Activated CD8-positive, alpha-beta T cell treated with anti-CD3 and anti-CD28 coated beads for 36 hours (primary cell): Measurements from ENCODE around the gene LONRF2. TPM values are rescaled to one million over a fixed set of nuclear protein-coding genes. Genes with fewer than 3 reads are reported as not detected.

Source experiments
- ATAC-seq: fragments of 200-7000 bp; cut with Tn5 transposase; one replicate; pipeline ENCODE4 v1.10.0; 2021; ENCODE audit warnings: mild to moderate bottlenecking, moderate library complexity
- CTCF ChIA-PET: fragments of 350-600 bp; sonication (Branson Sonifier 250); formaldehyde crosslinking; loops from one replicate; lab custom pipeline; 2021; ENCODE audit warnings: antibody characterized with exemption; lab: Charles Lee
- POLR2A ChIA-PET: fragments of 350-600 bp; sonication (Branson Sonifier 250); formaldehyde crosslinking; loops from one replicate; lab custom pipeline; 2021; ENCODE audit warnings: antibody characterized with exemption; lab: Charles Lee
- DNase-seq: peaks from one replicate; pipeline ENCODE4 v3.0.0-alpha.2; 2020
- H3K27ac Mint-ChIP-seq: one replicate; pipeline ENCODE4 v1.8.0; 2021; ENCODE audit warnings: mild to moderate bottlenecking, mixed read lengths
- H3K27me3 Mint-ChIP-seq: one replicate; pipeline ENCODE4 v1.8.0; 2021; ENCODE audit warnings: mixed read lengths
- H3K36me3 Mint-ChIP-seq: one replicate; pipeline ENCODE4 v1.8.0; 2021; ENCODE audit warnings: low read depth, mixed read lengths
- H3K4me1 Mint-ChIP-seq: one replicate; pipeline ENCODE4 v1.8.0; 2021; ENCODE audit warnings: low read depth, mixed read lengths
- H3K4me3 Mint-ChIP-seq: one replicate; pipeline ENCODE4 v1.8.0; 2021; ENCODE audit warnings: mild to moderate bottlenecking, moderate library complexity, mixed read lengths
- H3K9me3 Mint-ChIP-seq: one replicate; pipeline ENCODE4 v1.8.0; 2021; ENCODE audit warnings: mixed read lengths
- CTCF ChIP-seq: fragments of 200-600 bp; IDR thresholded peaks from one replicate; pipeline ENCODE4 v1.8.0; 2022; ENCODE audit warnings: antibody characterized with exemption, mild to moderate bottlenecking
- intact Hi-C: fragments of 100-400 bp; cut with micrococcal nuclease; formaldehyde crosslinking; loops from one replicate; pipeline ENCODE4 v1.10.0; 2022
- total RNA-seq, 2 experiments: library from RNA; stranded (reverse); gene quantifications; one replicate each; pipeline ENCODE4 v1.2.3, GENCODE V29; 2021

Gene LONRF2
- total RNA-seq, 2 experiments from 2014 or later: 0.04 to 0.20 TPM

- no peak overlapping the region for H3K27ac Mint-ChIP-seq
- DNase-seq: no peak
- no peaks in the 10 kb centered on the region for H3K36me3 Mint-ChIP-seq
- no peaks in the 10 kb centered on the region for H3K4me1 Mint-ChIP-seq
- no peak for ATAC-seq
- intact Hi-C loops: no loop called here
- ChIA-PET CTCF (interaction anchor here (1.6 to 4.9 kb wide), 2 partner anchors 122 to 700 kb away, joined by 5 to 34 read pairs; no protein-coding TSS in a partner anchor), POLR2A (no interaction called here)
- no peaks in the 10 kb centered on the region for H3K9me3 Mint-ChIP-seq
- TF ChIP-seq CTCF: no peak
- no peak overlapping the region for H3K4me3 Mint-ChIP-seq
- H3K27me3 Mint-ChIP-seq: no peaks in the 10 kb centered on the region
Observed at GRCh38 chr2:100259106-100259505, 63.2 kb downstream of the LONRF2 start.

GRCh38 chr2:100257939-100258338 lies 64.4 kb downstream of the LONRF2 start:
- ATAC-seq (no peak), DNase-seq (no peak)
- no peaks in the 10 kb centered on the region for H3K4me1 Mint-ChIP-seq
- no peaks in the 10 kb centered on the region for H3K9me3 Mint-ChIP-seq
- no peaks in the 10 kb centered on the region for H3K27me3 Mint-ChIP-seq
- intact Hi-C loops: no loop called here
- ChIA-PET POLR2A (no interaction called here), CTCF (interaction anchor here (1.6 kb wide), 1 partner anchor 123 kb away, joined by 5 read pairs; no protein-coding TSS in a partner anchor)
- no peaks in the 10 kb centered on the region for H3K36me3 Mint-ChIP-seq
- TF ChIP-seq CTCF: no peak
- no peak overlapping the region for H3K4me3 Mint-ChIP-seq
- H3K27ac Mint-ChIP-seq: no peak overlapping the region

GRCh38 chr2:100256849-100257248 lies 65.5 kb downstream of the LONRF2 start:
- ChIA-PET POLR2A (no interaction called here), CTCF (interaction anchor here (1.1 kb wide), 1 partner anchor 124 kb away, joined by 5 read pairs; no protein-coding TSS in a partner anchor)
- no peak for ATAC-seq
- no peaks in the 10 kb centered on the region for H3K36me3 Mint-ChIP-seq
- H3K9me3 Mint-ChIP-seq: no peaks in the 10 kb centered on the region
- TF ChIP-seq CTCF: no peak
- intact Hi-C loops: no loop called here
- DNase-seq: no peak
- H3K27me3 Mint-ChIP-seq: no peaks in the 10 kb centered on the region
- no peak overlapping the region for H3K4me3 Mint-ChIP-seq
- H3K27ac Mint-ChIP-seq: no peak overlapping the region
- no peaks in the 10 kb centered on the region for H3K4me1 Mint-ChIP-seq

- TF ChIP-seq CTCF: no peak
- H3K4me1 Mint-ChIP-seq: no peaks in the 10 kb centered on the region
- H3K4me3 Mint-ChIP-seq: no peak overlapping the region
- ChIA-PET CTCF (interaction anchor here (1.1 kb wide), 1 partner anchor 125 kb away, joined by 5 read pairs; no protein-coding TSS in a partner anchor), POLR2A (no interaction called here)
- H3K27me3 Mint-ChIP-seq: no peaks in the 10 kb centered on the region
- ATAC-seq (no peak), DNase-seq (no peak)
- H3K27ac Mint-ChIP-seq: no peak overlapping the region
- H3K36me3 Mint-ChIP-seq: no peaks in the 10 kb centered on the region
- intact Hi-C loops: no loop called here
- no peaks in the 10 kb centered on the region for H3K9me3 Mint-ChIP-seq
Observed at GRCh38 chr2:100256416-100256815, 65.9 kb downstream of the LONRF2 start.

GRCh38 chr2:100254646-100255210 lies 67.6 kb downstream of the LONRF2 start:
- Mint-ChIP-seq H3K9me3 (no peaks in the 10 kb centered on the region), H3K27ac (no peak overlapping the region), H3K4me3 (no peak overlapping the region), H3K4me1 (no peaks in the 10 kb centered on the region), H3K36me3 (no peaks in the 10 kb centered on the region), H3K27me3 (peaks cover 1% of the 10 kb centered on the region)
- no peak for DNase-seq
- POLR2A ChIA-PET: no interaction called here
- CTCF ChIA-PET: interaction anchor here (1.0 kb wide), 1 partner anchor 25 kb away, joined by 3 read pairs; no protein-coding TSS in a partner anchor
- intact Hi-C loops: no loop called here
- no peak for TF ChIP-seq CTCF
- ATAC-seq: no peak
